Stimulated activated CD8-positive, alpha-beta memory T cell treated with anti-CD3 and anti-CD28 coated beads, Interleukin-4, amount 100 ng/mL, for 24 hours (primary cell): Measurements from ENCODE around the gene NAV2.

Experiments used
- DNase-seq: peaks from one replicate; pipeline ENCODE4 v3.0.0-alpha.2; 2020; ENCODE audit warnings: low read depth

The NAV2 gene

DNA sequence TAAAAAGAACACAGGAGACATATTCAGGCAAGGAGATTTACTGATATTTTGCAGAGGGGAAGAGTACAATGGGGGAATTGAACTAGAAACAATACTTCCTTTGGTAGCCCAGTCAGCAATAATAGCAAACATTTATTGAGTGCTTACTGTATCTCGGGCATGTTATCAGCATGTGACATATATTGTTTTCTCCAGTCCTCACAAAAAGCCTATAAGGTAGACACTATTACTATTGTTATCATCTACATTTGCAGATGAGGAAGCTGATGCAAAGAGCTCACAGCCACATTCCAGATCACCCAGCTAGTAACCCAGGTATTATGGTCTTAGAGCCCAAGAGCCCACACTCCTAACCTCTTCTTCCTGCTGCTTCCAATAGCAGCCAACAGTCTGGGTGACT is 27.9 kb downstream of the NAV2 start:
- DNase-seq: no peak

DNA sequence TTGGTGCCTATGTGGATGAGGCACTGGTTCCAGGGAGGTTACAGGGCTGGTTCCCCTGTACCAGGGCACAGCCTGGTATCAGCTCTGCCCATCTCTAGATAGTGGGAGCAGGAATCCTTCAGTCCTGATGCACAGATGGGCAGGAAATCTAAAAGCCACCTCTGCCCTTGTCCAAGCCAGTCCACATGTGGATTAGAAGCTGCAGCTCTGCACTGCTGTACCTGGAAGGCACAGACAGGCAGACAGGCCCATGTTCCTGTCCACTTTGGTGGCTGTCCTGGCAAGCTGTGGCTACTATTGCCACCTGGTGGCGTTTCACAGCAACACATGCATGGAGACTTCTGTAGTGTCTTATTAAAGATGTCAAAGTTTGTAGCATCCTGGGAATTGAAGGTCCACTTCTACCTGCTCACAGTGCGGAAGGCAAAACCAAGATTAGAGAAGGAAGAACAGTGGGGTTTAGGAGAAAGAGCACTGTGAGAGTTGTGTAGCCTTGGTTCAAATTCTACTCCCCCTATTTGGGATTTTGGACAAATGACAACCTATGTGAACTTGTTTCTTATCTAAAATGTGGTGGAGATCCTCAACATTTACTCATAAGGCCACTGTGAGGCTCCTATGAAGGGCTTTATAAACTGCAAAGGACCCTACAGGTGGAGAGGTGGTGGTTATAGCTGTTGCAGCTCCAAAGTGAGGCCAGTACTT is 30.1 kb downstream of the NAV2 start:
- peak; percentile 47 for DNase-seq

DNA sequence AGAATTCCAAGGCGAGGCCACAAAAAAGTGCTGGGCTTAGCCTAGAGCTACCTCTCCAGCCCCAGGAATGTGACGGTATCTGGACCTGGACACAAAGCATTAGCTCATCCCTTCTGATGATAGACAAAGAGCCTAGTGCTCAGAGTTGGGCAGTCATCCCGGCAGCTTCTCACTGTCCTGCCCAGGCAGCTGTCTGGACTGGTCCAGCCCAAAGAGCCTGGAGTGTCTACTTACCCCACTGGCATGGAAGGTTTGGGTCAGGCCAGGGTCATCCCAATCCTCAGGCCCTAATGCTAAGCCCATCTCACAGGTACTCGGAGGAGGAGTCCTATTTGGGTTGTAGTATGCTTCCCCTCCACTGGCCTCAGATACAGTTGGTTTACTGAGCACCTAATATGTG is 31.0 kb downstream of the NAV2 start:
- DNase-seq: no peak

DNA sequence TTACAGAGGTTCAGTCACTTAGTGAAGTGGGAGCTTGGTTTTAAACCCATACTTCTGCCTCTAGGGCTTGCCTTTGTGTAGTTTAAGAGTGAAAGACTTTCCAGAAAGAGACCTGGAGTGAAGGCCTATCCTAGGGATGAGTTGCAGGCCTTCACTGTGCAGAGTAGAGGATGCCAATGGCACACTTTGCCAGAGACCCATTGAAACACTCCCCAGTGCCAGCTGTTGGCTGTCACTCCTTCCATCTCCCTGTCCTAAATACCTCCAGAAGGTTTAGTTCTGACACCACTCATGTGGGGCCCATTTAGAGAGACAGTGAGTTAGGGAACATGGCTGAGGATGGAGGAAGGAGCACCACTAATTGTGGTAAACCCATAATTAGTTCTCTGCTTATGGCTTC is 31.5 kb downstream of the NAV2 start:
- DNase-seq: no peak

DNA sequence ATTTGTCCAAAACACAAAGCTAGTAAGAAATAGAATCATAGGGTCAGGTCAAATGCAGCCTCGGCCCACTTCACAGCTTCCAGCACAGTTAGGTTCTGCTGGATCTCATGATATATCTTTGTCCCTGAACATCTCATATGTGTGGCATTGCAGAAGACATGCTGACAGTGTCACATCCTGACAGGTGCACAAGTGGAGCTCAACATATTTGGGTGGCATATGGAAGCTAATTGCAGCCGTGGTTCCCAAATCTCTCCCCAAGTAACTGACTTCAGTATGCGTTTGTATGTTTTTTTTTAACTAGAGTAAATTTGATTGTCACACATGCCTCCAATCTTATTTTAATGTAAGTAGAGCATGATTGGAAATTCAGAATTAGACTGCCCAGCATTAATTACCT is 33.4 kb downstream of the NAV2 start:
- DNase-seq: no peak

DNA sequence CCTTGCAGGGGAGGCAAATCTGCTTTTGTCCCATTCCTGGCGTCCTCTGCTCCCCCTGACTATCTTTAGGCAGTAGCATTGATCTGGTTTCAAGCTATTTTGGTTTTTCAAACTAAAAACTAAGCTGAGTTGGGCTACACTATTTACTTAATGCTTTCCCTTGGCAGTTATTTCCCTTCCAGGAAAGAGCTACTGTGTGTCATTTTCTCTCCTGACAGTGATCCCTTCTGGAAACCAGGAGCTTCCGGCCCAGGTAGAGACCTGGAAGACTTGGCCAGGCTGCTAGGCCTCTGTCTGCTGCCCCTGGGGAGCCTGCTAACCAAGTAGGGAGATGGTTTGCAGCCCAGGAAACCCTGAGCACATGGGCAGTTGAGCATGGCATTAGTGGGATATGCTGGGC is 35.0 kb downstream of the NAV2 start:
- DNase-seq: no peak

DNA sequence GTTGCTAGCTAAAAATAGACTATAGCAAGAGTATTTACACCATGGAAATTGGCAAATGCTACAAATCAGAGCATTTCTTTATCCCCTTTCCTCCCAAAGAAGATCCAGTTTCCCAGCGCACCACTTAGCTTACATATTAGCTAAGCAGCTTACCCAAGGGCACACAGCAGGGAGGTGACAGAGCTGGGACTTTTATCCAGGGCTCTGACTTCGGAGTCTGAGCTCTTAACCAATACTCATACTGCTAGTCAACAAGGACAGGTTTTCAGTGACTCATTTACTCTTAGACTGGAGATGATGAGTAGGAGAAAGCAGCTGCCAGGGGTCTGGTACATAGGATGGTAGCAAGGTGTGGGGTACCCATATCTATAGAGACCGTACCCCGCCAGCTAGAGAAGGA is 38.4 kb downstream of the NAV2 start:
- no peak for DNase-seq

DNA sequence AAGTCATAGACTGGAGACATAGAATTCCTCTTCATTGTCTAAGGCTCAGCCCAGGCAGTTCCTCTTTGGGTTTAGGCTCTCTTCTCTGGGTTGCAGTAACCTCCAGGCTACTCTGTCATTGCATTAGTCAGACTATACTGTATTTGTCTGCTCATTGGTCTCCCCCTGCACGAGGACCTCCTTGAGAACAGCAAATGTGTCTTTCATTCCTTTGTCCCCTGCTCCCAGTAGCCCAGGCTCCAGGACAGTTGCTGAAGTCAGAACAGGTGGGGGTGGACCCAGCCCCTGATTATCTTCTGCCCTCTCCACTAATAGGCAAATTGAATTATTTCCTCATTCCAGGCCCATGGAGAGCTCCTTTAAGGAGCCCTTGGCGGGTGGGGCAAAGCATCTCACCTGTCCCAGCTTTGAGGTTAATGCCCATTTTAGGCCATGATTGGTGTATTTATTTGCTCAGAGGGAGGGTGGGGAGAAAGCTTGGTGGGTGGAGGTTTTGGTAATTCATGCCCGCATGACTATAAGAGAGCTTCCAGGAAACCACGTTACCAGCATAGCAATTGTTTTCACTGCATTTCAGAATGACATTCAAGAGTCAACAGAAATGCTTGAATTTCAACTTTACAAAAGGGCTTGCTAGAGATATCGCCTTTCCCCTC is 40.9 kb downstream of the NAV2 start:
- no peak for DNase-seq

DNA sequence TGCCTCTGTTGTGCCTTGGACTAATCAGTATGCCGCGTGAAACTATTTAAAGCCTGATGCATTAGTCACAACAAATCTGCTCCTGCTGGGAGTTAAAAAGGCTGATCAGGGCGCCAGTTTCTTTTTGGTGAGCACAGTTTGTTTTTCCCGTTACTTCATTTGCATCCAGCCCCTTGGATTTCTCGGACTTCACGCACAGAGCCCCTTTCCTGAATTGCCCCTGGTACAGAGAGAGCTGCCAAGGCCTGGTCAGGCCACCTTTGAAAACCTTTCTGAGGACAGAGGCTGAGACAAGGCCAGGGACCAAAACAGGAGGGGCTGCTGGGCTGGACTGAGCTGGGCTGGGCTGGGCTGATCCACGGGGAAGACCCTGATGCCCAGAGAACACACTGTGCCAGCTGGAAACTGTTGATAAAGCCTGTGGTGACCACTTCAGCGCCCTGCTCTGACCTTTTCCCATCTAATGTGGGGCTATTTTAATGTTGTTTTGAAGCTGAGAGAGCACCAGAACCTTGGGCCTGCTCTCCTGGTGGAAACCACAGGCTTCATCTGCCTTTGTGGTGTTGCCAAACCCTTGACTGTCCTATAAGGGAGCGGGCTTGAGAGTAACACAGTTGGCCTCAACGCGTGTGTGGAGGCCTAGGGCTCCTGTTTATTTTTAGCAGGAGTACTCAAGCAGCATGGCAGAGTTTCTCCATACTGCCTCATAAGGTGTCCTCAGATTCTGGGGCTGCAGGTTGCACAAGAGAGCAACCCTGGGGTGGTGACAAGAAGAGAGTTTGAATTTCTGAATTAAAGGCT is 44.2 kb downstream of the NAV2 start:
- no peak for DNase-seq

DNA sequence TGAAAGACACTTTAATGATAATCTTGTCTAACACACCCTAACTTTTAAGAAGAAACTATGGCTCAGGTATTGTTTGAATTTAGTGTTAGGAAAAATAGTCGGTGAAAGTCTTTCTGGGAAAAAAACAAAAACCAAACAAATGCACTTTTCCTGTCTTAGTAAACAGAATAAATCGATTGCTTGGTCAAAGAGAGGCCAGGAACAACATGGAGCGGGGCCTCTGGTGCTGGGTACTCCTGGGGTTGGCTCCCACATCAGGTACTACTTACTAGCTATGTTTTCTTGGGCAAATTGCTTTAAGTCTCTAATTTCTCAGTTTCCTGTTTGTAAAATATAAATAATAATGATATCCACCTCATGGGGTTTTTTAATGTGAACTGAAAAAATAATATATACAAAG is 46.8 kb downstream of the NAV2 start:
- no peak for DNase-seq

DNA sequence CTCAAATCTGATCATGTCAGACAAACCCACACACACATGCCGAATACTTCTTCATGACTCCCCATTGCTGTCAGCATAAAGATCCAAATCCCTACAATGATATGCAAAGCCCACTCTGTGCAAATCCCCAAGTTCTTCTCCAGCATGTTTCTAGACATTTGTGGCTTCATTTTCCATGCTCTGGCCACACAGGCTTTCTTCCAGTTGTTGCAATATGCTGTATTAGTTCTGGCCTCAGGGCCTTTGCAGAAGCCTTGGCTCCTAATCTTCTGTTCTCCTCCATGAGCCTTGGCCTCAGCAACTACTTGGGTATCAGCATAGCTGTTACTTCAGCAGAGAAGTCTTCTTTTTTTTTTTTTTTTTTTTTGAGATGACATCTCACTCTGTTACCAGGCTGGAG is 49.6 kb downstream of the NAV2 start:
- DNase-seq: no peak

DNA sequence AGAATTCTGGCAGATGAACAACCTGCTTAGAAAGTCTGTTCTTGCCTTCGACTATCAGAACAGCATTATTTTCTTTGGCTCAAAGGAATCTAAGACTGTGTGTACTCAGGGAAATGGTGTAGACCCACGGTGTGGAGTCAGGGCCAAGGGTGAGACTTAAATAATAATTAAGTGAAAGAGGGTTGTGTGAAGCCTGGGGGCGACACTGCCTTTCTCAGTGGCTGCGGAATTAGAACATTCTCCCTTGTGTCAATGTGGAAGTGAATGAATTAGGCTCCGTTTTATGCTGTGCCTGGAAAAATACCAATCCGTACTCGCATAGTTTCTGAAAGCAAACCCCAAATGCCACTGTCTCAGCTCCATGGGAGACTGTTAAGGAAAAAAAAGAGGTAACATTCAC is 50.7 kb downstream of the NAV2 start:
- no peak for DNase-seq

DNA sequence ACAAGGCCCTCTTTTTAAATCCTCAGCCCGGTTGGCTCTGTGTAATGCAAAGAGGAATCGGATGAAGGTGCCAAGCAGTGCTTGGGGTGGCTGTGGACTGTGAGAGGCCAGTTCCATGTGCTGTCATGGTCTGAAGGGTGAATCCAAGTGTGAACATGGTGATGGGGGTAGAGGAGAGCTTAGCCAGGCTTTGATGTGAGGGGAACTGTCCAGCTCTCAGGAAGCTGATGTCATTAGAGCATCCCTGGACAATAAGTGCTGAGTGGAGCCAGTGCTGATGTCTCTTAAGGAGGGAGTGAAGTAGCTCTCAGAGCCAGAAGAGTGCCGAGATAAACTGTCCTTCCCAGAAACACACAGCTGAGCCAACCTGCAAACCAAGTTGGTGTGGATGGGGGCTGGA is 53.6 kb downstream of the NAV2 start:
- DNase-seq: no peak

DNA sequence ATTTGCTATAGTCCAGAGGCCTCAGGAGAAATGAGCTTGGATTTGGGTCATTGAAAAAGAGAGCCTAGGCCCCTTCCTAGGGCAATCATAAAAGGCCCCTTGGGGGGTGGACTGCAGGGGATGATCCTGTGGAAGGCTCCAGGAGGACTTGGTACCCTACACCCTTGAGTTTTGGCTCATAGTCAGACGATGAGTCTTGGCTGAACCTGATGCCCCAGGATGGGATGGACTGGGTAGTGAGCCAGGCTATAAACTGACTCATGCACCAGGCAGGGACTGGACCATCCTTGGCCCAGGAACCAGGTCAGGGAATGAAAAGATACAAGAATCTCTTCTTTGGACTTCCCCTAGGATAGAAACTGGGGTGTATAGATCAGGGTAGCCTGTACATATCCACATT is 54.2 kb downstream of the NAV2 start:
- DNase-seq: no peak

DNA sequence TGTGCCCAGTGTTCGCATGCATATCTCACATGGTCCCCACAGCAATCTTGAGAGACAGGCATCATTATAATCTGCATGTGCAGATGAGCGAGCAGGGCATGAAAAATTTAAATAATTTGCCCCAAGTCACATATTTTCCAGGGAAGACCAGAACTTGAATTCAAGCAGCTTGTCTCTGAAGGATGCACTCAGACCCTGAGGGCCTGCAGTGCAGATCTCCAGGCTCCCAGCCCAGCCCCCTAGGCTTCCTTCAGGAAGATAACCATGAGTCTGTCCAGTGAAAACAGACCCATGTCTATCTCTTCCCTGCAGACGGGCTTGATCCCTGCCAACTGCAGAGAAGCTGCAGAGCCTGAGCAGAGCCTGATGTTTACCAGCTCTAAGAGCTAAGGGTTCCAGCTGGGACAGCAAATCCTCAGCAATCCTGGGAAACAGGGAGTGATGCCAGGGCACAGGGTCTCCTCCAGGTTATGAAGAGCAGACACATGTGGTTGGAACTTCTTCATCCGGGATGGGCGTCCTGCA is 55.1 kb downstream of the NAV2 start:
- no peak for DNase-seq

DNA sequence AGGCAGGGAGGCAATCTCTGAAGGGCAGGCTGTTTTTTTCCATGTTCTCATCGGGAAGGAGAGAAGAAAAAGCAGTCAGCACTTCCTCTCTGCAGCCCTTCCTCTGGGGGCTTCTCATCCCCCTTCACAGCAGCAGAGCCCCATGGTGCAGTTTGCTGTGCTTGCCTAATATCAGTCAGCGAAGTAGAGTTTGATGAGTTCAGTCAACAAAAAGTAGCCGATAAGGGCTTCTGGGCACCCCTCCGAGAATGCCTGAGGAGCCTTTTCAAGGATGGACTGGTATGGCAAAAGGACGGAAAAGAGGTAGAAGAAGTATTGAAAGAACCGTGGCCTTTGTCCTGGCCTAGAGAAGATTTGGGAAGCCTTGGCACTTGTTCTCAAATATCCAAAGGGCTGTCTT is 55.6 kb downstream of the NAV2 start:
- DNase-seq: no peak

DNA sequence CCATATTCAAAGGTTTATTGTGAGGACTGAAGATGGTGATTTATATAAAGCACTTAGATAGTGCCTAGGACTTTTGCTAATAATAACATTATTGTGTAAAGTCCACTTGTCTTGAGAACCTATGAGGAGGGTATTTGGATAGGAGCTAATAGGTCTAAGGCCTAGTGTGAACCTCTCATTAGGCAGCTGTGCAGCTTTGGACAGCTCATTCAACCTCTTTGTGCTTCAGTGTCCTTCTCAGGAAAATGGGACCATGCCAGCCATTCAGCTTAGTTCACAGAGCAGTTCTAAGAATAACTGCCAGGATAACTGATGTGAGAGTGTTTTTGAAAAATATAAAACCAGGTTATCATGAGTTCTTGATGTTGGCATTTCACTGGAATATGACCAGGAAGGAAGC is 56.2 kb downstream of the NAV2 start:
- DNase-seq: no peak

DNA sequence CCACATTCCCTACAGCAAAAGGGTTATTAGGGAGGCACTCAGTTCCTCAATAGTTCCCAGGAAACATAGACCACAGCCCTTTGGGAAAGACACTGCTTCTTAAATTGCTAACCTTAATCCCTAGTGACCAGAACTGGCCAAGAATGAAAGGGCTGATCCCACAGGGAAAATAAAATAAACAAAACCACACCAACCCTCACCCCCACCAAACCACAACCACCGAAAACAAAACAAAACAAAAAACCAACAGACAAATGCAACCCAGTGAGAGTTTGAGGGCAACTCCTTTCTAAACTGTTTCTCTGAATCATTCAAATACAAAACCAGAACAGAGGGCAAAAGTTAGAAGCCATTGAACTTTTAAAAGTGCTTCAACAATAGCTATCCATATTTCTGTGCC is 57.2 kb downstream of the NAV2 start:
- no peak for DNase-seq

DNA sequence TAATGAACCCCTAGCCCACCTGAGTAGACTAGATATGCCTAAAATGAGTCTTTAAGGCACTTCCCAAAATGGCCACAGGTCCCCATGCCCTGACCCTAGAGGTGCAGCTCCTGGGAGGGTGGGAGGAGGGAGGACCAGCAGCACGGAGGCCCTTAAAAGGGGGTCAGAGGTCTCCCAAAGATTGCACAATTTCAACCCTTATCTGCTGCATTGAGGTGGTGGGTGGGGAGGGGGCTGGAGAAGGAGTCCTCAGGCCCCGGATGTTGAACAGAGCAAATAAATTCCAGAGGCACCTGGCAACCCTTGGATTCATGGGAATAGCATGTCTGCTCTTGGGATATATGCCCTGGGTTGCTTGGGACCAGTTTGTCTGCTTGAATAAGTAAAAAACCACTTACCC is 57.6 kb downstream of the NAV2 start:
- DNase-seq: no peak

DNA sequence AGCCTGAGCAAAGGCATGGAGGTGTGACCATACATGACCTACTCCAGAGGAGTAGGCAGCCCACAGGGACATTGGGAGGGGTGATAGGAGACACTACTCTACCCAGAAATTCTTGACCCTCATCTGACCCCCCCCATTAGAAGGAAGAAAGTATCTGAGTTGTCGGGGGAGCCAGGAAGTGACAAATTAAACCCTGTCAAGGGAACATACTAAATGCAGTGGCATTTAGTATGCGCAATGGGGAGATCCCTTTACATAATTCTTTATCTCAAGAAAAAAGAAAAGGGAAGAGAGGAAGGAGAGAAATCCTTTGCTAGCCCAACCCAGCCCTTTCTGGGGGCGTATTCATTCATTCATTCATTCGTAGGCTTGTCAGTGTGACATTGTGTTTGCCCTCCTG is 58.8 kb downstream of the NAV2 start:
- no peak for DNase-seq

DNA sequence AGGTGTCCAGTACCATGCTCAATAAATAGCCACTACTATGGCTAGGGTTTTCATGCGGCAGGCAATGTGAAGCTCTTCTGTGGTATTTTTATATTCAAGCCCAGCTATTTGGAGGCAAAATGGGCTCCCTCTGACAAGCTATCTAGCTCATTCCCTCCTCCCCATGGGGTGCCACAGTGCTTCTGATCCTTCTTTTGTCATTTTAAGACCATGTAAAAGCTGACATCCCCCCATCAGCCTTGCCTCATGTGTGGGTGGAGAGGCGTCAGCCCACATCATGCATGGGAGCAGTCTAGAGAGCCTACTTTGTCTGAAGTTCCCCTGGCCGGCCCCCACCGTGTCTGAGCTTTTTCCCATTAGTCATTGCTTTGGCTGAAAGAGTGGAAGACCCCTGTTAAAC is 59.8 kb downstream of the NAV2 start:
- DNase-seq: no peak

DNA sequence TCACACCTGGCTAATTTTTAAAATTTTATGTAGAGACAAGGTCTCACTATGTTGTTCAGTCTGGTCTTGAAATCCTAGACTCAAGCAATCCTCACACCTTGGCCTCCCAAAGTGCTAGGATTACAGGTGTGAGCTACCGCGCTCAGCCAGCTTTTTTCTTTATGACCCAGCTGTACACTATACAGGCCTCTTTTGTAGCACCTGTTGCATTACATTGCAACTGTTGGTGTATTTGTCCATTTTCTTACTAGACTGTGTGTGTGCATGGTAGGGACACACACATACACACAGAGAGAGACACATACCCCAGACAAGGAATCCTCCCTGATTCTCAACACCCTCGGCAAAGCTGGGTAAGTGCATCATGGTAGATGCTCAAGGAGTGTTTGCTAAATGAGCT is 61.7 kb downstream of the NAV2 start:
- no peak for DNase-seq
